SK-N-SH treated with all-trans-retinoic acid at 6 μM for 48 hours (cell line): ENCODE results near the gene NTF3.

Experiments used
- ATAC-seq: fragments of 200-7000 bp; cut with Tn5 transposase; 3 replicates; pipeline ENCODE4 v1.9.1; 2020; ENCODE audit warnings: mild to moderate bottlenecking, moderate library complexity
- ARNTL ChIP-seq: fragments of 450-650 bp; formaldehyde crosslinking; IDR thresholded peaks from 2 replicates; pipeline ENCODE4 v1.5.0; 2020; ENCODE audit warnings: low read depth, mild to moderate bottlenecking, moderate library complexity, borderline replicate concordance
- BACH2 ChIP-seq: fragments of 250-450 bp; sonication (Bioruptor Pico); IDR thresholded peaks from 2 replicates; pipeline ENCODE4 v1.9.0; 2021; ENCODE audit warnings: mild to moderate bottlenecking, borderline replicate concordance
- CREB5 ChIP-seq: fragments of 250-450 bp; sonication (Bioruptor Pico); IDR thresholded peaks from 2 replicates; pipeline ENCODE4 v1.5.1; 2020; ENCODE audit warnings: low read depth, mild to moderate bottlenecking, moderate library complexity
- CSDC2 ChIP-seq: fragments of 250-450 bp; sonication (Bioruptor Pico); IDR thresholded peaks from 2 replicates; pipeline ENCODE4 v1.5.0; 2020; ENCODE audit warnings: mild to moderate bottlenecking, moderate library complexity
- ESRRG ChIP-seq: fragments of 250-450 bp; sonication (Bioruptor Pico); IDR thresholded peaks from 2 replicates; pipeline ENCODE4 v1.6.1; 2021; ENCODE audit warnings: mild to moderate bottlenecking
- GLIS3 ChIP-seq: fragments of 250-450 bp; sonication (Bioruptor Pico); IDR thresholded peaks from 2 replicates; pipeline ENCODE4 v1.5.0; 2020; ENCODE audit warnings: mild to moderate bottlenecking, moderate library complexity
- OSR1 ChIP-seq: fragments of 250-450 bp; sonication (Bioruptor Pico); IDR thresholded peaks from 2 replicates; pipeline ENCODE4 v1.8.0; 2022; ENCODE audit warnings: moderate library complexity, mild to moderate bottlenecking, inconsistent platforms
- PATZ1 ChIP-seq: fragments of 250-450 bp; sonication (Bioruptor Pico); IDR thresholded peaks from 2 replicates; pipeline ENCODE4 v1.8.0; 2020; ENCODE audit warnings: mild to moderate bottlenecking, moderate library complexity, borderline replicate concordance
- POU6F1 ChIP-seq: fragments of 250-450 bp; sonication (Bioruptor Pico); IDR thresholded peaks from 2 replicates; pipeline ENCODE4 v1.8.0; 2021; ENCODE audit warnings: low read depth, mild to moderate bottlenecking, moderate library complexity, borderline replicate concordance
- PPARA ChIP-seq: fragments of 250-450 bp; sonication (Bioruptor Pico); IDR thresholded peaks from 2 replicates; pipeline ENCODE4 v1.5.0; 2020; ENCODE audit warnings: mild to moderate bottlenecking, borderline replicate concordance
- RARB ChIP-seq: fragments of 250-450 bp; sonication (Bioruptor Pico); IDR thresholded peaks from 2 replicates; pipeline ENCODE4 v1.8.0; 2021; ENCODE audit warnings: mild to moderate bottlenecking, moderate library complexity
- SNAI2 ChIP-seq: fragments of 250-450 bp; sonication (Bioruptor Pico); IDR thresholded peaks from 2 replicates; pipeline ENCODE4 v1.5.0; 2020; ENCODE audit warnings: mild to moderate bottlenecking, moderate library complexity
- TCF4 ChIP-seq: fragments of 250-450 bp; sonication (Bioruptor Pico); IDR thresholded peaks from 2 replicates; pipeline ENCODE4 v1.8.0; 2021; ENCODE audit warnings: mild to moderate bottlenecking, moderate library complexity, borderline replicate concordance
- TOX ChIP-seq: fragments of 250-450 bp; sonication (Bioruptor Pico); IDR thresholded peaks from 2 replicates; pipeline ENCODE4 v1.8.0; 2021; ENCODE audit warnings: mild to moderate bottlenecking, moderate library complexity, borderline replicate concordance
- TSHZ2 ChIP-seq: fragments of 250-450 bp; sonication (Bioruptor Pico); IDR thresholded peaks from 2 replicates; pipeline ENCODE4 v1.5.0; 2020; ENCODE audit warnings: mild to moderate bottlenecking, moderate library complexity
- ZC3H10 ChIP-seq: fragments of 250-450 bp; sonication (Bioruptor Pico); IDR thresholded peaks from 2 replicates; pipeline ENCODE4 v1.5.1; 2021; ENCODE audit warnings: mild to moderate bottlenecking, moderate library complexity
- ZFP3 ChIP-seq: fragments of 250-450 bp; sonication (Bioruptor Pico); IDR thresholded peaks from 2 replicates; pipeline ENCODE4 v1.5.0; 2020; ENCODE audit warnings: mild to moderate bottlenecking, moderate library complexity
- ZFP30 ChIP-seq: fragments of 450-650 bp; formaldehyde crosslinking; IDR thresholded peaks from 2 replicates; pipeline ENCODE4 v1.5.0; 2022; ENCODE audit warnings: mild to moderate bottlenecking, moderate library complexity
- ZNF565 ChIP-seq: fragments of 450-650 bp; formaldehyde crosslinking; conservative IDR thresholded peaks from 2 replicates; pipeline ENCODE4 v1.5.0; 2020; ENCODE audit warnings: low read depth, mild to moderate bottlenecking, moderate library complexity
- ZNF70 ChIP-seq: fragments of 450-650 bp; formaldehyde crosslinking; IDR thresholded peaks from 2 replicates; pipeline ENCODE4 v1.5.0; 2020; ENCODE audit warnings: mild to moderate bottlenecking, moderate library complexity
- ZNF8 ChIP-seq: fragments of 450-650 bp; formaldehyde crosslinking; IDR thresholded peaks from 2 replicates; pipeline ENCODE4 v1.5.0; 2020; ENCODE audit warnings: mild to moderate bottlenecking, moderate library complexity
- TF ChIP-seq, protein P1 (sequence below): fragments of 250-450 bp; sonication (Bioruptor Pico); IDR thresholded peaks from 2 replicates; pipeline ENCODE4 v1.5.1; 2021; ENCODE audit warnings: mild to moderate bottlenecking, moderate library complexity

The NTF3 gene

GRCh38 chr12:5488626-5488955 is 56.7 kb downstream of the NTF3 start (continued):
- no peak for TF ChIP-seq CREB5 (CRISPR knock-in tag)

GRCh38 chr12:5489017-5489416 is 57.1 kb downstream of the NTF3 start:
- TF ChIP-seq OSR1 (CRISPR knock-in tag) (no peak), CREB5 (CRISPR knock-in tag) (no peak), ZNF70 (CRISPR knock-in tag) (no peak), CSDC2 (CRISPR knock-in tag) (no peak), PPARA (CRISPR knock-in tag) (no peak)
- TF ChIP-seq, all 23 proteins: peak for 0
- no peak for ATAC-seq

DNA sequence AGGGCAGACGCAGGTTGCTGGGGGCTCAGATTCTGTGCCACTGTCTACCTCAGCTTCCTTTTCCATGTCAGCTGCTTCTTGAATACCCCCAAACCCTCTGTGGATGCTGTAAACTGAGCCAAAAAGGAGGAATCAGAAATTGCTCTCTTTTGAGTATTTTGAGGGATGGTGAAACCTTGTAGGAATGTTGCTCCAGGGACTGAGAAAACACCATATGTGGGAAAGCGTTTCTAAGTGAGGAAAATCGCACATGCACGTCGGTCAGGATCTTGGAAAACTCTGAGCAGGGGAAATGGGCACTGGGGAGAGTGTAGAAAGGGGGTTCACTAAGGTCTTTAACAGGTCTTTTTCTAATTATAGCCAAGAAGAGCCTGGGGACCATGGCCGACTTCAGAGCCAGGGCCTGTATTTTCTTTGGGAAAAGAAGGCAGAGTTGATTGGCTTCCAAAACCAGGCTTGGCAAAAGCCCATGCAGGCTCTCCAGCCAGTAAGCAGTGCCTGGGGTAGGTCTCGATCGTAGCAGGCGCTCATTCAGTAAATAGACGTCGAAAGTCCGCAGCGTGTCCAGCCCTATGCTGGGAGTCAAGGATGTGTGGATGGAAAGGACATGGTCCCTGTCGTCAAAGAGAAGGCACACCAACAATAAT is 58.0 kb downstream of the NTF3 start:
- TF ChIP-seq POU6F1 (CRISPR knock-in tag) (no peak), CREB5 (CRISPR knock-in tag) (no peak), PPARA (CRISPR knock-in tag) (no peak), ZNF565 (CRISPR knock-in tag) (no peak), PATZ1 (CRISPR knock-in tag) (no peak), BACH2 (no peak), TOX (CRISPR knock-in tag) (no peak), ZFP3 (CRISPR knock-in tag) (no peak), OSR1 (CRISPR knock-in tag) (no peak), TCF4 (CRISPR knock-in tag) (no peak), ESRRG (CRISPR knock-in tag) (no peak), RARB (CRISPR knock-in tag) (no peak), ZNF8 (no peak), ZC3H10 (no peak)
- TF ChIP-seq, all 23 proteins: peak for 0
- ATAC-seq: no peak

DNA sequence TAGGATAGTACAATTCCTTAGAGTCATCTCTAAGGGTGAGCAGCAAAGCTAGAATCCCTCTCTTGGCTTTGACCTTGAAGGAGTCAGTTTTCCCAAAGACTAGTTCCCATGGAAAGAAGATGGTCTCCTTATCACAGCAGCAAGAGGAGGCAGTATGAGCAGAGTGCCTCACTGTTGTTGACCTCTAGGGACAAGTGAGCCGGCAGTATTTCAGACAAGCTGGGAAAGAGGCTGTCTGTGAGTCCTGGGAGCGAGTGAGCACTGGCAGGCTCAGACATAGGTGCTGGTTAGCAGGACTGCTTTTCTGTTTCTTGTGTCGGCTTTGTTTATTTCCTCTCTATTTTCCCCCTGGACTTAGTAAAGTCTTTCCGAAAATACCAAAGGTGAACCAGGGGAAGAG is 60.7 kb downstream of the NTF3 start:
- TF ChIP-seq BACH2 (no peak), ESRRG (CRISPR knock-in tag) (no peak), ZNF70 (CRISPR knock-in tag) (no peak), TCF4 (CRISPR knock-in tag) (no peak), ARNTL (CRISPR knock-in tag) (no peak), SNAI2 (CRISPR knock-in tag) (no peak), PPARA (CRISPR knock-in tag) (no peak), ZNF8 (no peak), TSHZ2 (CRISPR knock-in tag) (no peak), ZFP3 (CRISPR knock-in tag) (no peak), ZFP30 (no peak), GLIS3 (CRISPR knock-in tag) (no peak)
- TF ChIP-seq, protein P1, sequence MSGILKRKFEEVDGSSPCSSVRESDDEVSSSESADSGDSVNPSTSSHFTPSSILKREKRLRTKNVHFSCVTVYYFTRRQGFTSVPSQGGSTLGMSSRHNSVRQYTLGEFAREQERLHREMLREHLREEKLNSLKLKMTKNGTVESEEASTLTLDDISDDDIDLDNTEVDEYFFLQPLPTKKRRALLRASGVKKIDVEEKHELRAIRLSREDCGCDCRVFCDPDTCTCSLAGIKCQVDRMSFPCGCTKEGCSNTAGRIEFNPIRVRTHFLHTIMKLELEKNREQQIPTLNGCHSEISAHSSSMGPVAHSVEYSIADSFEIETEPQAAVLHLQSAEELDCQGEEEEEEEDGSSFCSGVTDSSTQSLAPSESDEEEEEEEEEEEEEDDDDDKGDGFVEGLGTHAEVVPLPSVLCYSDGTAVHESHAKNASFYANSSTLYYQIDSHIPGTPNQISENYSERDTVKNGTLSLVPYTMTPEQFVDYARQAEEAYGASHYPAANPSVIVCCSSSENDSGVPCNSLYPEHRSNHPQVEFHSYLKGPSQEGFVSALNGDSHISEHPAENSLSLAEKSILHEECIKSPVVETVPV (CRISPR knock-in tag): no peak
- ATAC-seq: no peak
